GM06990 (cell line): ENCODE measurements around the gene DSCAML1.

Source experiments
- DNase-seq: peaks from one replicate; pipeline ENCODE4 v3.0.0-alpha.2; 2011; ENCODE audit not compliant: insufficient read length; ENCODE audit errors: extremely low read depth
- H3K27me3 ChIP-seq: replicated peaks from 2 replicates; pipeline ENCODE4 v1.6.0; 2011; ENCODE audit warnings: low read length; ENCODE audit not compliant: control insufficient read depth, insufficient read depth
- H3K36me3 ChIP-seq: 2 replicates; pipeline ENCODE4 v1.5.1; 2011; ENCODE audit warnings: low read length; ENCODE audit not compliant: control insufficient read depth, insufficient read depth
- H3K4me3 ChIP-seq: replicated peaks from 2 replicates; pipeline ENCODE4 v1.5.1; 2011; ENCODE audit warnings: low read depth, mild to moderate bottlenecking, control low read depth, low read length
- TF ChIP-seq, protein P1 (sequence below): IDR thresholded peaks from 2 replicates; pipeline ENCODE4 v1.5.1; 2011; ENCODE audit warnings: low read length, control low read depth, mild to moderate bottlenecking, inconsistent platforms; ENCODE audit not compliant: insufficient read depth, poor library complexity, severe bottlenecking

The DSCAML1 gene

DNA sequence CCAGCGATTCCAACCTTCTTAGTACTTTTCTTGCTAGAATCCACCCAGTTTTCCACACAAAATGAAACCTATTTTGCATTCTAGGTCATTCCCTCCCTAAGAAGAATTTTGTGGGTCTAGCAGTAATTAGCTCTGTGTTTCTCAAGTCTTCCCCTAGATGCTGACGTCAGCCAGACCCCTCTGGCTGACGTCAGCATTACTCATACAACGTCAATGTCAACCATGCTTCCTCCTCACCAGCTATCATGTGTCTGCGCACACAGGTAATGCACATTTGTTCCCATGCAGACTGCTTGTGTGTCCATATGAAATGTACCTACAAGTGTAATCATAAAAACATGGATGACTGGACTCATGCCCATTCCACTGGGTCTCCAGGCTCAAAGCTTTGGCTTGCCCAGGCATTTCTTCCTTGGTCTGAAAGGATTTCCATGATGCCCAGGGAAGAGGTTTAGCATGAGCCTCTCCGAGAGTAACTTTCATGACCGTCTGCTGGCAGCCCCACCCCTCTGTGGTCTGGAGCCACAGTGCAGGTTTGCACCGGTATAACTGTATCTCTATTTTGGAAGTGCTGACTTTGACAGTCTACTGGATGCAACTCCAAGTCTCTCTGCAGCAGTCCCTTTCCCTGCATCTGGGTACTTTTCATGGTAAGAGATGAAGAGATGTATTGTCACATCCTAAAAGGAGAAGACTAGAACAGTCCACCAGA is 58.6 kb downstream of the DSCAML1 start:
- TF ChIP-seq, protein P1, sequence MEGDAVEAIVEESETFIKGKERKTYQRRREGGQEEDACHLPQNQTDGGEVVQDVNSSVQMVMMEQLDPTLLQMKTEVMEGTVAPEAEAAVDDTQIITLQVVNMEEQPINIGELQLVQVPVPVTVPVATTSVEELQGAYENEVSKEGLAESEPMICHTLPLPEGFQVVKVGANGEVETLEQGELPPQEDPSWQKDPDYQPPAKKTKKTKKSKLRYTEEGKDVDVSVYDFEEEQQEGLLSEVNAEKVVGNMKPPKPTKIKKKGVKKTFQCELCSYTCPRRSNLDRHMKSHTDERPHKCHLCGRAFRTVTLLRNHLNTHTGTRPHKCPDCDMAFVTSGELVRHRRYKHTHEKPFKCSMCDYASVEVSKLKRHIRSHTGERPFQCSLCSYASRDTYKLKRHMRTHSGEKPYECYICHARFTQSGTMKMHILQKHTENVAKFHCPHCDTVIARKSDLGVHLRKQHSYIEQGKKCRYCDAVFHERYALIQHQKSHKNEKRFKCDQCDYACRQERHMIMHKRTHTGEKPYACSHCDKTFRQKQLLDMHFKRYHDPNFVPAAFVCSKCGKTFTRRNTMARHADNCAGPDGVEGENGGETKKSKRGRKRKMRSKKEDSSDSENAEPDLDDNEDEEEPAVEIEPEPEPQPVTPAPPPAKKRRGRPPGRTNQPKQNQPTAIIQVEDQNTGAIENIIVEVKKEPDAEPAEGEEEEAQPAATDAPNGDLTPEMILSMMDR = no peak
- H3K36me3 ChIP-seq = no peaks in the 10 kb centered on the region

DNA sequence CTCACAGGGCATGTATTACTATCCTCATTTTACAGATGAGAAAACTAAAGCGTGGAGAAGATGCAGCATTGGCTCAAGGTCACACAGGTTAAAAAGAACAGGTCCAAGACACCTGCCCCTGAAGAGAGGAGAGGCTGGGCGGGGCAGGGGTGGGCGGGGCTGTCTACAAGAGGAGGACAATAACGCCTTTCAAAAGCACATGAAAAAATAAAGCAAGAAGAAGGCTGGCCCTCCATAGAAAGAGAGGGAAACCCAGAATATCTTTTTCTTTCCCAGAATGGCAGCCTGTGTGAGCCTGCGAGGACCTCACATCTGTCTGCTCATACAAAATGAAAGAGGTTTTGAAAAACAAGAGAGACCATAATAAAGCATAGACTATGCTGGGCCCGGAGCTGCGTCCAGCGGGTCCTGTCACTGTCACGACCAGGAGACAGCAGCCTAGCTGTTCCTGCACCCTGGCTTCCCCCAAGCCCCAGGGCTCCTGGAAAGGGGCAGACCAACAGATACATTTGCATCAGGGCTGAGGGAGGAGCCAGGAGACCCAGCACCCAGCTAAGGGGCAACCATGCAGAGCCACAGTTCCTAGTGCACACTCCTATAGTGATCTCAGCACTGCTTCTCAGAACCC is 61.6 kb downstream of the DSCAML1 start:
- TF ChIP-seq, protein P1 = no peak
- no peak for DNase-seq
- no peaks in the 10 kb centered on the region for H3K36me3 ChIP-seq
- H3K27me3 ChIP-seq = no peaks in the 10 kb centered on the region; the same call in 1 of the 2 replicates
- H3K4me3 ChIP-seq = no peak overlapping the region

More for the DNA sequence above, 58.6 kb downstream of the DSCAML1 start:
- no peaks in the 10 kb centered on the region; the same call in 1 of the 2 replicates for H3K27me3 ChIP-seq
- H3K4me3 ChIP-seq = no peak overlapping the region
- no peak for DNase-seq

DNA sequence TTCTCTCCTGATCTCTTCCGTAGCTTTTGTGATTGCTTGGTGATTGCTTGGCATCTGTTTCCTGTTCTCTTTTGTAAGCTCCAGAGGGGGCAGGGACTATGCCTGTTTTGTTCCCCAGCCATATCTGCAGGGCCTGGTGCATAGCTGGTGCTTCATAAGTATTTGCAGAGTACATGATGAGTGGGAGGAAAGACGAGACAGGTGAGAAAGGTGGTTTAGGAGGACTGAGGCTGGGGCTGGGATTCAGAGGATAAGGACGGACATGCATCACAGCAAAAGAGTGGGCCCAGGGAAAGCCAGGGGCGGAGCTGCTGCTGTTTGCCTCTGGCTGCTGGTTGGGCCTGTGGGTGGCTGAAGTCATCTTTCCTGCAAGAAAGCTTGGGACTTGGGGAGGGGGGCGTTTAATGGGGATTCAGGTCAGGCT is 62.4 kb downstream of the DSCAML1 start:
- no peaks in the 10 kb centered on the region; the same call in 1 of the 2 replicates for H3K27me3 ChIP-seq
- no peak for DNase-seq
- TF ChIP-seq, protein P1 = no peak
- no peaks in the 10 kb centered on the region for H3K36me3 ChIP-seq
- H3K4me3 ChIP-seq = no peak overlapping the region

DNA sequence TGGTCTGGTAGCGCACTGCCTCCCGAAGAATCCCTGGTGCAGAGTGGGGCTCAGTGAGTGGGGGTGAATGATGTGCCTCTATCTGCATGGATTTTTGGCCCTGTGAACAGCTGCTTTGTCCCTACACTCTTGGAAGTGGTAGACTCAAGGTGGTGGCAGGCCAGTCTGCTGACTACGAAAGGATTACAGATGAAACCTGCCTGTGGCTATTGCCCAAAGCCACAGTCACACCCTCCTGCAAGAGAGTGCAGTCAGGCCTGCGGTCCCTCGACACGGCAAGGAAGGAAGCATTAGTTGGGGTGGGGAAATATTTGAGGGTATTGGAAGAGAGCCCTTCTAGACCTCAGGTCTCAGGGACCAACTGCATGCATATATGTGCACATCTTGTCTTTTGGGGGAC is 63.7 kb downstream of the DSCAML1 start:
- Histone ChIP-seq H3K27me3 (no peaks in the 10 kb centered on the region; the same call in 1 of the 2 replicates), H3K4me3 (no peak overlapping the region), H3K36me3 (no peaks in the 10 kb centered on the region)
- no peak for DNase-seq
- TF ChIP-seq, protein P1 = no peak

DNA sequence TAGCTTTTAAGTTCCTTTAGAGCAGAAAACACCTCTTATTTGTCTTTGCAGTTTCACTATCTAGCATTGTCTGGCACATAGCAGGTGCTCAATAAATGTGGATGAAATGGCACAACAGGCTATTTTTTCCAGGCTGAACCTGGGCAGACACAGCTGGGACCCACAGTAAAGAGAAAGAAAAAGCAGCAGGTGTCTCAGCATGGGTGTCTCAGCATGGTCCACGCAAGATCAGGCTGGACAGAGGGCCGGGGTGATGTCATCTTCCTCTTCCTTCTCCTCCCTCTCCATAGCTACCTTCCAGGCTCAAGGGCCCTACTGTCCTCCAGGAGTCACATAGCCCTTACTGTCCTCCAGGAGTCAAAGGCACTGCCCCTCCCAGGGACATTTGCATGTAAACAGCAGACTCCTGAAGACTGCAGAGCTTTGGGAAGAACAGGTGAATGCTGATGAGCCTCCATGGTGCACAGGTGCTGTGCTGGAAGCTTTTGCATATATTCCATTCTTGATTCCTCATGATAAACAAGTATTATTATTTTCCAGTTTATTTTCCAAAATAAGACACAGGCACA is 65.2 kb downstream of the DSCAML1 start:
- Histone ChIP-seq H3K4me3 (no peak overlapping the region), H3K36me3 (no peaks in the 10 kb centered on the region), H3K27me3 (no peaks in the 10 kb centered on the region; the same call in 1 of the 2 replicates)
- TF ChIP-seq, protein P1 = no peak
- DNase-seq = no peak
